IMR-90 (cell line): ENCODE results near the gene SLC5A1. TPM values are rescaled to one million over a fixed set of nuclear protein-coding genes. Genes with fewer than 3 reads are reported as not detected.

Source experiments
- ATAC-seq: fragments of 200-7000 bp; cut with Tn5 transposase; 2 replicates; pipeline ENCODE4 v1.9.1; 2020; ENCODE audit warnings: low read depth, mild to moderate bottlenecking, moderate library complexity
- BruUV-seq: library from RNA; stranded (reverse); fragments of 400-500 nt; replicated peaks from 2 replicates; lab custom pipeline; 2021; lab: Mats Ljungman, UMichigan
- CTCF ChIA-PET: fragments of 300-600 bp; formaldehyde crosslinking; extraction: SDS; loops from one replicate; lab custom pipeline; 2021; ENCODE audit warnings: antibody characterized with exemption; lab: Yijun Ruan, JAX
- POLR2A ChIA-PET: fragments of 300-600 bp; sonication (Branson Sonifier 250); formaldehyde crosslinking; loops from one replicate; lab custom pipeline; 2022; ENCODE audit warnings: antibody characterized with exemption; ENCODE audit not compliant: unreplicated experiment; lab: Charles Lee
- DNase-seq: peaks from one replicate; pipeline ENCODE4 v3.0.0; 2013
- H2AFZ ChIP-seq: replicated peaks from 2 replicates; pipeline ENCODE3; 2013; ENCODE audit warnings: low read length, mild to moderate bottlenecking; ENCODE audit not compliant: poor library complexity
- H2AK5ac ChIP-seq: 2 replicates; pipeline ENCODE4 v1.6.1; 2013; ENCODE audit warnings: low read depth, low read length, inconsistent platforms
- H2AK9ac ChIP-seq: replicated peaks from 2 replicates; pipeline ENCODE3; 2013; ENCODE audit warnings: mild to moderate bottlenecking, low read depth, low read length, moderate library complexity; ENCODE audit not compliant: poor library complexity
- H2BK120ac ChIP-seq: 2 replicates; pipeline ENCODE4 v1.6.1; 2013; ENCODE audit warnings: low read depth, low read length, inconsistent platforms
- H2BK15ac ChIP-seq: 3 replicates; pipeline ENCODE4 v1.6.1; 2013; ENCODE audit warnings: low read depth, low read length, inconsistent platforms
- H2BK20ac ChIP-seq: 2 replicates; pipeline ENCODE4 v1.6.1; 2013; ENCODE audit warnings: low read depth, mild to moderate bottlenecking, inconsistent platforms, low read length, moderate library complexity
- H2BK5ac ChIP-seq: 2 replicates; pipeline ENCODE4 v1.6.1; 2013; ENCODE audit warnings: mild to moderate bottlenecking, low read depth, low read length, inconsistent platforms; ENCODE audit not compliant: poor library complexity, severe bottlenecking
- H3K14ac ChIP-seq: replicated peaks from 2 replicates; pipeline ENCODE4 v1.6.1; 2013; ENCODE audit warnings: low read depth, low read length, inconsistent platforms
- H3K18ac ChIP-seq: 2 replicates; pipeline ENCODE4 v1.6.1; 2013; ENCODE audit warnings: low read depth, low read length, control low read depth
- H3K23ac ChIP-seq: 2 replicates; pipeline ENCODE4 v1.6.1; 2013; ENCODE audit warnings: low read depth, low read length, inconsistent platforms
- H3K27ac ChIP-seq: 2 replicates; pipeline ENCODE4 v1.5.1; 2013; ENCODE audit warnings: mild to moderate bottlenecking, control low read depth, low read length; ENCODE audit not compliant: insufficient read depth
- H3K27me3 ChIP-seq: 2 replicates; pipeline ENCODE4 v1.6.1; 2013; ENCODE audit warnings: low read length; ENCODE audit not compliant: control insufficient read depth, insufficient read depth
- H3K36me3 ChIP-seq: 2 replicates; pipeline ENCODE4 v1.6.1; 2013; ENCODE audit warnings: low read length, mixed read lengths; ENCODE audit not compliant: control insufficient read depth, insufficient read depth
- H3K4ac ChIP-seq: 2 replicates; pipeline ENCODE4 v1.6.1; 2013; ENCODE audit warnings: low read depth, low read length, inconsistent platforms
- H3K4me1 ChIP-seq: 2 replicates; pipeline ENCODE4 v1.6.1; 2013; ENCODE audit warnings: low read length, mixed read lengths; ENCODE audit not compliant: control insufficient read depth, insufficient read depth
- H3K4me2 ChIP-seq: 2 replicates; pipeline ENCODE4 v1.6.1; 2013; ENCODE audit warnings: low read depth, mild to moderate bottlenecking, control low read depth, low read length, moderate library complexity
- H3K4me3 ChIP-seq: 2 replicates; pipeline ENCODE4 v1.5.1; 2013; ENCODE audit warnings: low read depth, mild to moderate bottlenecking, control low read depth, low read length, moderate library complexity; ENCODE audit not compliant: insufficient read depth
- H3K56ac ChIP-seq: 2 replicates; pipeline ENCODE4 v1.6.1; 2013; ENCODE audit warnings: low read length, inconsistent platforms; ENCODE audit not compliant: insufficient read depth; ENCODE audit errors: extremely low read depth
- H3K79me1 ChIP-seq, 2 experiments: 2 replicates each; pipeline ENCODE4 v1.6.1; 2013; ENCODE audit warnings: low read length in 2 of 2, inconsistent platforms in 1 of 2, low read depth in 1 of 2
- H3K9ac ChIP-seq: 2 replicates; pipeline ENCODE4 v1.6.1; 2013; ENCODE audit warnings: low read depth, low read length, control low read depth
- H3K9me1 ChIP-seq: 2 replicates; pipeline ENCODE4 v1.6.1; 2013; ENCODE audit warnings: low read length, inconsistent platforms; ENCODE audit not compliant: insufficient read depth
- H3K9me3 ChIP-seq: 2 replicates; pipeline ENCODE4 v1.6.1; 2013; ENCODE audit warnings: low read length; ENCODE audit not compliant: control insufficient read depth, insufficient read depth
- H4K20me1 ChIP-seq: 2 replicates; pipeline ENCODE4 v1.6.1; 2013; ENCODE audit warnings: low read length, inconsistent platforms; ENCODE audit not compliant: insufficient read depth
- H4K5ac ChIP-seq: 2 replicates; pipeline ENCODE4 v1.6.1; 2013; ENCODE audit warnings: mild to moderate bottlenecking, low read depth, low read length, control low read depth
- H4K8ac ChIP-seq, 2 experiments: 2 replicates each; pipeline ENCODE4 v1.6.1; 2013; ENCODE audit warnings: low read depth in 2 of 2, low read length in 2 of 2, control low read depth in 1 of 2, inconsistent platforms in 1 of 2
- H4K91ac ChIP-seq: 2 replicates; pipeline ENCODE4 v1.6.1; 2013; ENCODE audit warnings: low read depth, low read length, inconsistent platforms; ENCODE audit not compliant: insufficient read depth
- BHLHE40 ChIP-seq: fragments of 150-350 bp; IDR thresholded peaks from 2 replicates; pipeline ENCODE4 v1.6.1; 2016; ENCODE audit warnings: mild to moderate bottlenecking, low read depth, low read length
- CEBPB ChIP-seq: IDR thresholded peaks from 2 replicates; pipeline ENCODE4 v1.6.1; 2012; ENCODE audit warnings: low read depth, low read length, improper control_type of control experiment
- CHD1 ChIP-seq: IDR thresholded peaks from 2 replicates; pipeline ENCODE4 v1.6.1; 2012; ENCODE audit warnings: low read depth, low read length, improper control_type of control experiment
- ELK1 ChIP-seq: fragments of 150-350 bp; IDR thresholded peaks from 2 replicates; pipeline ENCODE4 v1.6.1; 2016; ENCODE audit warnings: low read depth, mild to moderate bottlenecking, low read length, moderate library complexity, borderline replicate concordance
- FOS ChIP-seq: fragments of 150-350 bp; IDR thresholded peaks from 2 replicates; pipeline ENCODE4 v1.6.1; 2016; ENCODE audit warnings: low read depth, low read length
- MAFK ChIP-seq: IDR thresholded peaks from 2 replicates; pipeline ENCODE4 v1.6.1; 2012; ENCODE audit warnings: low read depth, low read length, improper control_type of control experiment
- MAZ ChIP-seq: IDR thresholded peaks from 2 replicates; pipeline ENCODE4 v1.6.1; 2012; ENCODE audit warnings: low read depth, mild to moderate bottlenecking, low read length, improper control_type of control experiment, moderate library complexity, borderline replicate concordance
- MXI1 ChIP-seq: IDR thresholded peaks from 2 replicates; pipeline ENCODE4 v1.6.1; 2012; ENCODE audit warnings: low read depth, mild to moderate bottlenecking, low read length, moderate library complexity, borderline replicate concordance
- NFE2L2 ChIP-seq: fragments of 150-350 bp; IDR thresholded peaks from 2 replicates; pipeline ENCODE4 v1.6.1; 2016; ENCODE audit warnings: low read depth, mild to moderate bottlenecking, low read length
- POLR2A ChIP-seq: IDR thresholded peaks from 2 replicates; pipeline ENCODE4 v1.6.1; 2012; ENCODE audit warnings: mild to moderate bottlenecking, low read depth, low read length
- RAD21 ChIP-seq: IDR thresholded peaks from 2 replicates; pipeline ENCODE4 v1.6.1; 2012; ENCODE audit warnings: low read length, improper control_type of control experiment
- RCOR1 ChIP-seq: IDR thresholded peaks from 2 replicates; pipeline ENCODE4 v1.6.1; 2012; ENCODE audit warnings: mild to moderate bottlenecking, low read length, improper control_type of control experiment; ENCODE audit not compliant: insufficient replicate concordance
- RFX5 ChIP-seq: IDR thresholded peaks from 2 replicates; pipeline ENCODE4 v1.8.0; 2012; ENCODE audit warnings: low read depth, mild to moderate bottlenecking, low read length, moderate library complexity
- SMC3 ChIP-seq: fragments of 150-350 bp; IDR thresholded peaks from 2 replicates; pipeline ENCODE4 v1.6.1; 2016; ENCODE audit warnings: low read depth, mild to moderate bottlenecking, antibody characterized with exemption, low read length, moderate library complexity
- USF2 ChIP-seq: fragments of 150-350 bp; IDR thresholded peaks from 2 replicates; pipeline ENCODE4 v1.6.1; 2017; ENCODE audit warnings: mild to moderate bottlenecking, antibody characterized with exemption, low read length, low read depth
- WGBS, 2 experiments: methylation state at CpG; one replicate each; pipeline versions ENCODE4 v1.1.5 to v1.1.7; 2013; ENCODE audit warnings: missing lambda C conversion rate in 2 of 2; ENCODE audit not compliant: insufficient read length in 1 of 2; ENCODE audit errors: extremely low coverage in 2 of 2; 5-methylcytosine and 5-hydroxymethylcytosine counted together
- dilution Hi-C: fragments of 300-500 bp; cut with HindIII; formaldehyde crosslinking; loops from one replicate; pipeline ENCODE4 v1.14.3; 2018; ENCODE audit warnings: low sequenced_read_pairs; ENCODE audit not compliant: unreplicated experiment
- in situ Hi-C: fragments of 300-500 bp; cut with MboI; formaldehyde crosslinking; loops from 3 replicates; pipeline ENCODE4 v1.14.3; 2019; ENCODE audit warnings: low sequenced_read_pairs, inconsistent platforms, mixed read lengths
- intact Hi-C: fragments of 100-400 bp; cut with micrococcal nuclease; formaldehyde crosslinking; loops from 2 replicates; pipeline ENCODE4 v1.10.0; 2022
- polyA plus RNA-seq, 3 experiments: library from polyadenylated mRNA; depleted of rRNA; stranded (reverse); fragments of >200 nt; gene quantifications; 2 replicates each; pipeline ENCODE4 v1.2.3, GENCODE V29; 2012; ENCODE audit warnings: low replicate concordance in 1 of 3
- total RNA-seq: library from RNA; depleted of rRNA; stranded (reverse); fragments of >200 nt; gene quantifications from 2 replicates; pipeline ENCODE4 v1.2.3, GENCODE V29; 2012
- TF ChIP-seq, protein P1 (sequence below): conservative IDR thresholded peaks from 2 replicates; pipeline ENCODE4 v1.5.1; 2012; ENCODE audit warnings: mild to moderate bottlenecking, low read depth, low read length, improper control_type of control experiment

The SLC5A1 gene
- total and polyA plus RNA-seq, 2 of the 4 experiments (the other 2 are of a cell fraction): not detected

- no peak overlapping the region for H3K56ac ChIP-seq
- H3K9me1 ChIP-seq: no peaks in the 10 kb centered on the region
- no peak overlapping the region for H3K18ac ChIP-seq
- H3K9me3 ChIP-seq: no peaks in the 10 kb centered on the region
- H4K8ac ChIP-seq: no peak overlapping the region
- H2BK20ac ChIP-seq: no peak overlapping the region
- ATAC-seq: no peak
- no peak overlapping the region for H2AK5ac ChIP-seq
- WGBS, 2 experiments: no CpG with 5 or more reads among the region's 2 CpGs
- no TSS peak for BruUV-seq
- H2AK9ac ChIP-seq: no peak overlapping the region
- dilution Hi-C loops: no loop called here
- ChIA-PET CTCF (no interaction called here), POLR2A (no interaction called here)
- no peak overlapping the region for H2BK120ac ChIP-seq
- peaks cover 3% of the 10 kb centered on the region for H3K27me3 ChIP-seq
- no peaks in the 10 kb centered on the region for H4K20me1 ChIP-seq
- H2BK5ac ChIP-seq: no peak overlapping the region
- no peak overlapping the region for H3K4ac ChIP-seq
- H4K5ac ChIP-seq: no peak overlapping the region
- no peak overlapping the region for H3K27ac ChIP-seq
- H3K4me3 ChIP-seq: no peak overlapping the region
- DNase-seq: no peak
- intact Hi-C loops: loop anchor here (5.0 kb wide), 1 partner anchor 1412 kb away; no protein-coding TSS in a partner anchor
- H3K79me1 ChIP-seq: no peaks in the 10 kb centered on the region
- no peak overlapping the region for H3K4me2 ChIP-seq
- H3K36me3 ChIP-seq: no peaks in the 10 kb centered on the region
- in situ Hi-C loops: no loop called here
- no peak overlapping the region for H3K9ac ChIP-seq
- no peak overlapping the region for H2AFZ ChIP-seq
- no peak overlapping the region for H3K14ac ChIP-seq
- no peak overlapping the region for H2BK15ac ChIP-seq
- no peak for TF ChIP-seq MAFK
- TF ChIP-seq NFE2L2: no peak
- no peak for TF ChIP-seq BHLHE40
- no peak for TF ChIP-seq USF2
- TF ChIP-seq RAD21: no peak
- TF ChIP-seq RCOR1: no peak
- TF ChIP-seq MXI1: no peak
- TF ChIP-seq RFX5: no peak
- TF ChIP-seq POLR2A: no peak
- TF ChIP-seq, protein P1, sequence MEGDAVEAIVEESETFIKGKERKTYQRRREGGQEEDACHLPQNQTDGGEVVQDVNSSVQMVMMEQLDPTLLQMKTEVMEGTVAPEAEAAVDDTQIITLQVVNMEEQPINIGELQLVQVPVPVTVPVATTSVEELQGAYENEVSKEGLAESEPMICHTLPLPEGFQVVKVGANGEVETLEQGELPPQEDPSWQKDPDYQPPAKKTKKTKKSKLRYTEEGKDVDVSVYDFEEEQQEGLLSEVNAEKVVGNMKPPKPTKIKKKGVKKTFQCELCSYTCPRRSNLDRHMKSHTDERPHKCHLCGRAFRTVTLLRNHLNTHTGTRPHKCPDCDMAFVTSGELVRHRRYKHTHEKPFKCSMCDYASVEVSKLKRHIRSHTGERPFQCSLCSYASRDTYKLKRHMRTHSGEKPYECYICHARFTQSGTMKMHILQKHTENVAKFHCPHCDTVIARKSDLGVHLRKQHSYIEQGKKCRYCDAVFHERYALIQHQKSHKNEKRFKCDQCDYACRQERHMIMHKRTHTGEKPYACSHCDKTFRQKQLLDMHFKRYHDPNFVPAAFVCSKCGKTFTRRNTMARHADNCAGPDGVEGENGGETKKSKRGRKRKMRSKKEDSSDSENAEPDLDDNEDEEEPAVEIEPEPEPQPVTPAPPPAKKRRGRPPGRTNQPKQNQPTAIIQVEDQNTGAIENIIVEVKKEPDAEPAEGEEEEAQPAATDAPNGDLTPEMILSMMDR: no peak
- no peak for TF ChIP-seq CEBPB
- TF ChIP-seq ELK1: no peak
- no peak for TF ChIP-seq CHD1
- TF ChIP-seq SMC3: no peak
- TF ChIP-seq MAZ: no peak
- no peak for TF ChIP-seq FOS
- H3K23ac ChIP-seq: no peak overlapping the region
- H3K4me1 ChIP-seq: no peaks in the 10 kb centered on the region
- no peak overlapping the region for H4K91ac ChIP-seq
Measured at GRCh38 chr22:32055069-32055468, 12.0 kb downstream of the SLC5A1 start.
